B cell (primary cell): Measurements from ENCODE around the gene FOXA3.

Experiments used
- EZH2 ChIP-seq: IDR thresholded peaks from 2 replicates; pipeline ENCODE4 v1.6.1; 2012; ENCODE audit warnings: borderline replicate concordance, low read depth, mild to moderate bottlenecking, moderate library complexity, low read length; ENCODE audit not compliant: insufficient read depth, poor library complexity, severe bottlenecking
- TF ChIP-seq, protein P1 (sequence below): fragments of 200-600 bp; IDR thresholded peaks from one replicate; pipeline ENCODE4 v1.8.0; 2022; ENCODE audit warnings: antibody characterized with exemption, mild to moderate bottlenecking

GRCh38 chr19:45823182-45823581 lies 40.9 kb upstream of the FOXA3 start:
- TF ChIP-seq, protein P1, sequence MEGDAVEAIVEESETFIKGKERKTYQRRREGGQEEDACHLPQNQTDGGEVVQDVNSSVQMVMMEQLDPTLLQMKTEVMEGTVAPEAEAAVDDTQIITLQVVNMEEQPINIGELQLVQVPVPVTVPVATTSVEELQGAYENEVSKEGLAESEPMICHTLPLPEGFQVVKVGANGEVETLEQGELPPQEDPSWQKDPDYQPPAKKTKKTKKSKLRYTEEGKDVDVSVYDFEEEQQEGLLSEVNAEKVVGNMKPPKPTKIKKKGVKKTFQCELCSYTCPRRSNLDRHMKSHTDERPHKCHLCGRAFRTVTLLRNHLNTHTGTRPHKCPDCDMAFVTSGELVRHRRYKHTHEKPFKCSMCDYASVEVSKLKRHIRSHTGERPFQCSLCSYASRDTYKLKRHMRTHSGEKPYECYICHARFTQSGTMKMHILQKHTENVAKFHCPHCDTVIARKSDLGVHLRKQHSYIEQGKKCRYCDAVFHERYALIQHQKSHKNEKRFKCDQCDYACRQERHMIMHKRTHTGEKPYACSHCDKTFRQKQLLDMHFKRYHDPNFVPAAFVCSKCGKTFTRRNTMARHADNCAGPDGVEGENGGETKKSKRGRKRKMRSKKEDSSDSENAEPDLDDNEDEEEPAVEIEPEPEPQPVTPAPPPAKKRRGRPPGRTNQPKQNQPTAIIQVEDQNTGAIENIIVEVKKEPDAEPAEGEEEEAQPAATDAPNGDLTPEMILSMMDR = no peak
- no peak for TF ChIP-seq EZH2
